Measurements from ENCODE around the gene STAM2.

The STAM2 gene

GRCh38 chr2:152094014-152094413 lies 81.5 kb downstream of the STAM2 start:
- TF ChIP-seq CREB1 (IDR thresholded peaks at IDR 0.05; ENCODE audit: low read depth) (no peak), TAF1 (IDR thresholded peaks at IDR 0.05; ENCODE audit: low read depth) (no peak), NFIC (IDR thresholded peaks at IDR 0.05) (no peak), YY1 (IDR thresholded peaks at IDR 0.05; ENCODE audit: low read depth) (no peak), REST (IDR thresholded peaks at IDR 0.05; ENCODE audit: low read depth) (no peak), TEAD4 (IDR thresholded peaks at IDR 0.05) (no peak), FOXM1 (IDR thresholded peaks at IDR 0.05; ENCODE audit: borderline replicate concordance, low read depth) (no peak), TCF12 (IDR thresholded peaks at IDR 0.05; ENCODE audit: low read depth) (no peak), MAX (IDR thresholded peaks at IDR 0.05) (no peak), CEBPB (IDR thresholded peaks at IDR 0.05) (no peak)

GRCh38 chr2:152093464-152093863 lies 82.1 kb downstream of the STAM2 start:
- TF ChIP-seq ZBTB7A (IDR thresholded peaks at IDR 0.05; ENCODE audit: low read depth) (no peak), TAF1 (IDR thresholded peaks at IDR 0.05; ENCODE audit: low read depth) (no peak), MAX (IDR thresholded peaks at IDR 0.05) (no peak), TEAD4 (IDR thresholded peaks at IDR 0.05) (no peak), FOXM1 (IDR thresholded peaks at IDR 0.05; ENCODE audit: borderline replicate concordance, low read depth) (no peak), EGR1 (IDR thresholded peaks at IDR 0.05) (no peak), CREB1 (IDR thresholded peaks at IDR 0.05; ENCODE audit: low read depth) (no peak)

- TF ChIP-seq USF1 (IDR thresholded peaks at IDR 0.05) (no peak), YY1 (IDR thresholded peaks at IDR 0.05; ENCODE audit: low read depth) (no peak), CEBPB (IDR thresholded peaks at IDR 0.05) (no peak), ZBTB7A (IDR thresholded peaks at IDR 0.05; ENCODE audit: low read depth) (no peak), MAX (IDR thresholded peaks at IDR 0.05) (no peak), FOXM1 (IDR thresholded peaks at IDR 0.05; ENCODE audit: borderline replicate concordance, low read depth) (no peak), CREB1 (IDR thresholded peaks at IDR 0.05; ENCODE audit: low read depth) (no peak), NFIC (IDR thresholded peaks at IDR 0.05) (no peak), TCF12 (IDR thresholded peaks at IDR 0.05; ENCODE audit: low read depth) (no peak), TEAD4 (IDR thresholded peaks at IDR 0.05) (no peak), RAD21 (IDR thresholded peaks at IDR 0.05; ENCODE audit: low read depth) (no peak), TAF1 (IDR thresholded peaks at IDR 0.05; ENCODE audit: low read depth) (no peak)
These were observed 83.5 kb downstream of the STAM2 start for GRCh38 chr2:152092095-152092494.

- TF ChIP-seq CREB1 (IDR thresholded peaks at IDR 0.05; ENCODE audit: low read depth) (no peak), TCF12 (IDR thresholded peaks at IDR 0.05; ENCODE audit: low read depth) (no peak), FOXM1 (IDR thresholded peaks at IDR 0.05; ENCODE audit: borderline replicate concordance, low read depth) (no peak), TAF1 (IDR thresholded peaks at IDR 0.05; ENCODE audit: low read depth) (no peak), NFIC (IDR thresholded peaks at IDR 0.05) (no peak), YY1 (IDR thresholded peaks at IDR 0.05; ENCODE audit: low read depth) (no peak), MAX (IDR thresholded peaks at IDR 0.05) (no peak), ZBTB7A (IDR thresholded peaks at IDR 0.05; ENCODE audit: low read depth) (no peak), USF1 (IDR thresholded peaks at IDR 0.05) (no peak), CEBPB (IDR thresholded peaks at IDR 0.05) (no peak)
These were observed 86.3 kb downstream of the STAM2 start for GRCh38 chr2:152089238-152089637.

- TF ChIP-seq NFIC (IDR thresholded peaks at IDR 0.05): no peak
- TF ChIP-seq USF1 (IDR thresholded peaks at IDR 0.05): no peak
- no peak for TF ChIP-seq YY1 (IDR thresholded peaks at IDR 0.05; ENCODE audit: low read depth)
- TF ChIP-seq CEBPB (IDR thresholded peaks at IDR 0.05): no peak
- TF ChIP-seq CREB1 (IDR thresholded peaks at IDR 0.05; ENCODE audit: low read depth): no peak
- TF ChIP-seq TCF12 (IDR thresholded peaks at IDR 0.05; ENCODE audit: low read depth): no peak
- TF ChIP-seq EGR1 (IDR thresholded peaks at IDR 0.05): no peak
These were observed 87.6 kb downstream of the STAM2 start for GRCh38 chr2:152088006-152088405.

GRCh38 chr2:152086231-152086630 lies 89.3 kb downstream of the STAM2 start:
- no peak for TF ChIP-seq YY1 (IDR thresholded peaks at IDR 0.05; ENCODE audit: low read depth)
- no peak for TF ChIP-seq EP300 (IDR thresholded peaks at IDR 0.05; ENCODE audit: borderline replicate concordance)
- no peak for TF ChIP-seq TAF1 (IDR thresholded peaks at IDR 0.05; ENCODE audit: low read depth)
- no peak for TF ChIP-seq CEBPB (IDR thresholded peaks at IDR 0.05)
- no peak for TF ChIP-seq RAD21 (IDR thresholded peaks at IDR 0.05; ENCODE audit: low read depth)
- TF ChIP-seq ZBTB7A (IDR thresholded peaks at IDR 0.05; ENCODE audit: low read depth): no peak
- no peak for TF ChIP-seq USF1 (IDR thresholded peaks at IDR 0.05)
- TF ChIP-seq TEAD4 (IDR thresholded peaks at IDR 0.05): no peak
- TF ChIP-seq TCF12 (IDR thresholded peaks at IDR 0.05; ENCODE audit: low read depth): no peak
- no peak for TF ChIP-seq FOXM1 (IDR thresholded peaks at IDR 0.05; ENCODE audit: borderline replicate concordance, low read depth)
- no peak for TF ChIP-seq REST (IDR thresholded peaks at IDR 0.05; ENCODE audit: low read depth)
- no peak for TF ChIP-seq MAX (IDR thresholded peaks at IDR 0.05)
- no peak for TF ChIP-seq CREB1 (IDR thresholded peaks at IDR 0.05; ENCODE audit: low read depth)
